COLO829 (cell line): ENCODE data around the gene ZNF225.
A peak's percentile ranks its signal among the peaks of the same experiment; 100 is the strongest.
"Not testable (repeated sequence)": the region's sequence is repeated elsewhere in the genome, so short reads cannot be mapped to it uniquely, and the experiment has no call there.

ENCODE experiments used
- DNase-seq: peaks from one replicate; pipeline ENCODE4 v3.0.0; 2012; ENCODE audit warnings: low spot score

ZNF225 gene

GRCh38 chr19:44163789-44164188 is 50.6 kb downstream of the ZNF225 start:
- no peak for DNase-seq

GRCh38 chr19:44164327-44164672 is 51.1 kb downstream of the ZNF225 start:
- DNase-seq: no peak

- DNase-seq: peak; percentile 90
Measured at GRCh38 chr19:44164673-44165512, 51.7 kb downstream of the ZNF225 start, which contains the start of gene ZNF226. TSS of gene ZNF226 (plus strand) at chr19:44165100. CDS start at chr19:44170081, 4,981 bp downstream.

- DNase-seq: not testable (repeated sequence)
Measured at GRCh38 chr19:44170660-44171059, 57.5 kb downstream of the ZNF225 start.

GRCh38 chr19:44176590-44176989 is 63.4 kb downstream of the ZNF225 start:
- DNase-seq: no peak

- no peak for DNase-seq
Measured at GRCh38 chr19:44180968-44181367, 67.8 kb downstream of the ZNF225 start.

GRCh38 chr19:44182145-44182544 is 68.9 kb downstream of the ZNF225 start:
- no peak for DNase-seq
